Activated CD8-positive, alpha-beta T cell treated with anti-CD3 and anti-CD28 coated beads, Interleukin-2, amount 10 ng/mL, durations not matched to agents 7 days and 5 days (primary cell): ENCODE results near the gene PRPH2. TPM values are rescaled to one million over a fixed set of nuclear protein-coding genes. Genes with fewer than 3 reads are reported as not detected.

Experiments used
- ATAC-seq: fragments of 150-1000 bp; cut with Tn5 transposase; one replicate; pipeline ENCODE4 v1.10.0; 2021; ENCODE audit warnings: moderate library complexity
- CTCF ChIA-PET: fragments of 350-600 bp; sonication (Branson Sonifier 250); formaldehyde crosslinking; loops from one replicate; lab custom pipeline; 2021; ENCODE audit warnings: antibody characterized with exemption; lab: Charles Lee
- POLR2A ChIA-PET: fragments of 350-600 bp; sonication (Branson Sonifier 250); formaldehyde crosslinking; loops from one replicate; lab custom pipeline; 2021; ENCODE audit warnings: antibody characterized with exemption; lab: Charles Lee
- DNase-seq: peaks from one replicate; pipeline ENCODE4 v3.0.0-alpha.2; 2020
- H3K27ac Mint-ChIP-seq: one replicate; pipeline ENCODE4 v1.8.0; 2021; ENCODE audit warnings: mild to moderate bottlenecking, mixed read lengths
- H3K27me3 Mint-ChIP-seq: one replicate; pipeline ENCODE4 v1.8.0; 2021; ENCODE audit warnings: low read depth, mixed read lengths
- H3K36me3 Mint-ChIP-seq: one replicate; pipeline ENCODE4 v1.8.0; 2021; ENCODE audit warnings: low read depth, mixed read lengths
- H3K4me1 Mint-ChIP-seq: one replicate; pipeline ENCODE4 v1.8.0; 2021; ENCODE audit warnings: low read depth, mixed read lengths
- H3K4me3 Mint-ChIP-seq: one replicate; pipeline ENCODE4 v1.8.0; 2021; ENCODE audit warnings: mild to moderate bottlenecking, mixed read lengths
- H3K9me3 Mint-ChIP-seq: one replicate; pipeline ENCODE4 v1.8.0; 2022; ENCODE audit warnings: mixed read lengths; ENCODE audit not compliant: insufficient read depth
- total RNA-seq, 2 experiments: library from RNA; stranded (reverse); gene quantifications; one replicate each; pipeline ENCODE4 v1.2.3, GENCODE V29; 2021

Gene PRPH2
- total RNA-seq, 2 experiments from 2014 or later: not detected

DNA sequence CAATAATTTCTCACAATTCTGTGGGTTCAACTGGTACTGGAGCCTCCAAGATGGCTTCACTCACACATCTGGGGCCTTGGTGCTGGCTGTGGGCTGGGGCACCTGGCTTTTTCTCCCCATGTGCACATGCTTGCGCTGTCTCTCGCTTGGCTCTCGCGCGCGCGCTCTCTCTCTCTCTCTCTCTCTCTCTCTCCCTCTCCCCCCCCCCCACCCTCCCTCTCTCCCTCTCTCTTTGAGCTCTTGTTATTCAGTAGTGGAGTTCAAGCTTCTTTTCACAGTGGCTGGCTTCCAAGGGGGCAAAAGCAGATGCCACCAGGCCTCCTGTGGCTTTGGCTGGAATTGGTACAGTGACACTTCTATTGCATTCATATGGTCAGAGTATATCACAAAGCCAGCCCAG lies 34.3 kb upstream of the PRPH2 start:
- Mint-ChIP-seq H3K9me3 (no peaks in the 10 kb centered on the region), H3K4me3 (no peak overlapping the region), H3K27me3 (no peaks in the 10 kb centered on the region), H3K27ac (no peak overlapping the region), H3K4me1 (peaks cover 3% of the 10 kb centered on the region), H3K36me3 (peaks cover 8% of the 10 kb centered on the region)
- ATAC-seq (no peak), DNase-seq (no peak)
- ChIA-PET POLR2A (interaction anchor here (0.5 to 1.1 kb wide), 2 partner anchors 10 to 119 kb away, joined by 3 read pairs; no protein-coding TSS in a partner anchor), CTCF (no interaction called here)

- Mint-ChIP-seq H3K27ac (no peak overlapping the region), H3K4me3 (no peak overlapping the region), H3K27me3 (no peaks in the 10 kb centered on the region), H3K36me3 (peaks cover 13% of the 10 kb centered on the region), H3K9me3 (no peaks in the 10 kb centered on the region), H3K4me1 (peaks cover 3% of the 10 kb centered on the region)
- CTCF ChIA-PET: no interaction called here
- POLR2A ChIA-PET: interaction anchor here (1.1 kb wide), 1 partner anchor 8 kb away, joined by 5 read pairs; the partner anchor contains the start of gene TBCC
- no peak for ATAC-seq
- no peak for DNase-seq
These were observed 32.4 kb upstream of the PRPH2 start for GRCh38 chr6:42754759-42755158.

DNA sequence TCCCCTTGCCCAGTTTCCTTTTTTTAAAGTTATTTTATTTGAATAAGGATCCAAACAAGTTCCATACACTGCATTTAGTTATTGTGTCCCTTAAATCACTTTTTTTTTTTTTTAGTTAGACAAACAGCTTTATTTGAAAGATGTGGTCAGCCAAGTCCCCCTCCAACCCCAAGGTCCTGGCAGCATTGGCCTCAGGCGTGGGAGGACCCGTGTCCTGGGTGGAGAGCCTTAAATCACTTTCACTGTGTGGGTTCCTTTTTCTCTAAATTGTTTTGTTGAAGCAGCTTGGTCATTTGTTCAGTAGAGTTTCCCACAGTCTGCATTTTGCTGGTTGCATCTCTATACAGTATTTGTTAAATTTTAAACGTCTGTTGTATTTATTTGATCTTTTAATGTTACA lies 28.7 kb upstream of the PRPH2 start:
- no peak for DNase-seq
- H3K27ac Mint-ChIP-seq: no peak overlapping the region
- H3K27me3 Mint-ChIP-seq: no peaks in the 10 kb centered on the region
- POLR2A ChIA-PET: interaction anchor here (7.7 kb wide), 1 partner anchor 30 kb away, joined by 181 read pairs; the partner anchor contains the start of gene BICRAL
- peaks cover 17% of the 10 kb centered on the region for H3K4me1 Mint-ChIP-seq
- no peak for ATAC-seq
- H3K9me3 Mint-ChIP-seq: no peaks in the 10 kb centered on the region
- CTCF ChIA-PET: no interaction called here
- no peak overlapping the region for H3K4me3 Mint-ChIP-seq
- peaks cover 17% of the 10 kb centered on the region for H3K36me3 Mint-ChIP-seq

DNA sequence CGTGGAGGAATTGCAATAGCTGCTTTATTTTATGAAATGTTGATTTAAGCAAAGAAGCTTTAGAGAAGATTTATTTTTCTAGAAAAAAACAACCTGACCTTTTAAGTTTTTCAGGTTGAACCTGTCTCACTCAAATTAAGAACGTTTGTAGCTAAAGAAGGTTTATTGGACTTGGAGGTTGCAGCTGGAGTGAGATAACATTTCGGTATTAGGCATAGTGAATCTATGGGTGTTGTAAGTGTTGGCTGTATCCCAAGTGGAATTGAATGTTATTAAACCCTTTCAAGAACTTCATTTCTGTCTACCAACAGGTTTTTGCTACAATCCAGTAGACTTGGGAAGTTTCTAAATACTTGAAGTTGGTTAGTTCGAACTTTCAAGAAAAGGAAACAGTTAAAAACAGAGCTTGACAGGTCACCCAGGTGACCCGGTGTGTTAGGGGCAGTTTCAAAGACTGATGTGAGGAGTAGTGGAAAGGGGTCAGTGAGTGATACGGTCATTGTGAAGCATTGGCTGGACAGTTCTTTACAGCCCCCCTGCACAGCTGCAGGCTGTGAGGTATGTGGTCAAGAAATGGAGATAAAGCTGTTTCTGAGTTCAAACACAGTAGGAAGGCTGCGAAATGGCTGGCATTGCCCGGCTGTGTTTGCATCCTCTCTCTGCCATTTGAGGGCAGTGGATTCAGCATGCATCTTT lies 26.0 kb upstream of the PRPH2 start:
- Mint-ChIP-seq H3K4me1 (peaks cover 31% of the 10 kb centered on the region), H3K4me3 (peak overlapping the region; percentile 100), H3K9me3 (no peaks in the 10 kb centered on the region), H3K36me3 (peaks cover 29% of the 10 kb centered on the region), H3K27me3 (no peaks in the 10 kb centered on the region), H3K27ac (peak overlapping the region; percentile 100)
- ChIA-PET CTCF (interaction anchor here (0.7 to 5.4 kb wide), 10 partner anchors 13 to 132 kb away, joined by 3 to 32 read pairs (median 4); partner anchors contain the start of gene RPL7L1), POLR2A (interaction anchor here (4.0 to 7.7 kb wide), 3 partner anchors 23 to 132 kb away, joined by 48 to 181 read pairs (median 175); partner anchors contain the start of genes BICRAL and RPL7L1)
- DNase-seq (no peak), ATAC-seq (no peak)

- H3K4me3 Mint-ChIP-seq: peak overlapping the region; percentile 100
- ATAC-seq (peak; percentile 59), DNase-seq (peak; percentile 88)
- H3K4me1 Mint-ChIP-seq: peaks cover 35% of the 10 kb centered on the region
- H3K27me3 Mint-ChIP-seq: no peaks in the 10 kb centered on the region
- no peaks in the 10 kb centered on the region for H3K9me3 Mint-ChIP-seq
- CTCF ChIA-PET: interaction anchor here (0.7 to 5.4 kb wide), 8 partner anchors 12 to 184 kb away, joined by 3 to 32 read pairs (median 11); partner anchors contain the start of gene RPL7L1
- H3K27ac Mint-ChIP-seq: peak overlapping the region; percentile 100
- peaks cover 29% of the 10 kb centered on the region for H3K36me3 Mint-ChIP-seq
- POLR2A ChIA-PET: interaction anchor here (0.6 to 7.7 kb wide), 29 partner anchors 8 to 438 kb away, joined by 3 to 181 read pairs (median 4); partner anchors contain the start of genes BICRAL, CNPY3, CUL7 and RPL7L1
These were observed 24.3 kb upstream of the PRPH2 start for GRCh38 chr6:42746463-42747391.

DNA sequence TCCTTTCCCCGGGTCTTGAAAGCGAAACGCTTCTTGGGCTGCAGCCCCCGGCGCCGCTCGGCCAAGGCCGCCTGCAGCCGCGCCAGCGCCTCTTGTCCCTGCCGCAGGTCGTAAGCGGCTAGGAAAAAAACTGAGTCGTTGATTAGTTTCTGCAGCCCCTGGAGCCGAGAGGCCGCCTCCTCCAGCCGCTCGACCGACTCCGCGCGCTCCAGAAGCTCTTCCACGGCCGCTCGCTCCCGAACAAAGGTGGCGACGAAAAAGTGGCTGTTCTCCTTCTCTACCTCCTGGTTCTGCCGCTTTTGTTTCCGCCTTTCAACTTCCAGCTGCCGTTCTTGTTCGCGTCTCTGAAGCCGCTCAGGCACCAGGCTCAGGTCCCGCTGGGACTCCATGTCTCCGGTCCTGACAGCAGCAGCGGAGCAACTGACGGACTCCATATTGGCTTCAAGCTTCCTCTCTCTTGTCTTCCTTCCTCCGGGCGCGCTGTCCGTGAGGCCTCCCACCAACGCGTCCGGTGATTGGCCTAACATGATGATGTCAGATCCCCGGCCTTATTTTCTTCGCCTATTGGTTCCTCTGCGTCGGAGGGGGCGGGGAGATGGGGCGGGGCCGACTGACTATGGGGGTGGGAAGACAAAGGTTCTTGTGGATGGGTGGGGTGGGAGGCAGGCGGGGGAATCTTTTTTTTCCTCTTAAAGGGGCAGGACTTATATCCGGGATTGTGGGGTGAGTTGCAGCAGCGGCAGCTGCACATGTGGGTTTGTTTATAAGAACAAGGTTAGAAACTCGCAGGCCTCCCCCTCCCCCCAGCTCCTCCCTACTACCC lies 23.5 kb upstream of the PRPH2 start, which contains the start of gene TBCC:
Gene TBCC (minus strand): TSS at position 464 of the 823 bp plus-strand sequence. CDS start 30 bp downstream, at position 434.
- H3K27ac Mint-ChIP-seq: peak within 1 kb of the TSS; percentile 100
- H3K36me3 Mint-ChIP-seq: peaks cover 26% of the 10 kb centered on the region
- H3K9me3 Mint-ChIP-seq: no peaks in the 10 kb centered on the region
- POLR2A ChIA-PET: interaction anchor here (0.6 to 7.7 kb wide), 28 partner anchors 9 to 344 kb away, joined by 3 to 181 read pairs (median 4); partner anchors contain the start of genes BICRAL, CNPY3, CUL7 and RPL7L1
- DNase-seq (peak; percentile 97), ATAC-seq (peak; percentile 82)
- CTCF ChIA-PET: interaction anchor here (0.7 to 5.4 kb wide), 12 partner anchors 11 to 183 kb away, joined by 3 to 32 read pairs (median 4); partner anchors contain the start of gene RPL7L1
- H3K4me3 Mint-ChIP-seq: peak within 1 kb of the TSS; percentile 100
- H3K27me3 Mint-ChIP-seq: peaks cover under 1% of the 10 kb centered on the region
- peaks cover 35% of the 10 kb centered on the region for H3K4me1 Mint-ChIP-seq

DNA sequence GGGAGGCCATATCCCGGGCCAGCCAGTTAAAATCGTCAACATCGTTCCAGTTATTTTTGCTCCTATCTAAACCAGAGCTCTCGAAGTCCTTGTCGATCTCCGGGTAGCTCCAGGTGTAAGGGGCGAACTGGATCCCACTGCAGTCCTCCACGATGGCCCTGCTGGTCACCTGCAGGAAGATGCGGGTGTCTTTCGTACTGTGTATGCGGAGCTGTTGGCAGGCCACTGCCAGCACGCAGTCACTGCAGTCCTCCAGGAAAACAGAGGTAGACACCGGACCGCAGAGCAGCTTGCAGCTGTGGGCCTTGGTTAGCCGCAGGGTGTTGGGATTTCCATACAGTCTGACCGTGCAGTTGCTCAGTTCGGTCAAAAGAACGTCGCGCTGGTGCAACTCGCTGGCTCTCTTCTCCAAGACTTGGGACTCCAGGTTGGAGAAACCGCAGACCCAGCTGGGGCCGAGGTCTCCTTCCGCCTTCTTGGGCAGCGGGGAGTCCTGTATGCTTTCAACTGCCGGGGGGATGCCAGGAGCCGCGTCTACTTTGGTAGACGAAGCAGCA lies 22.8 kb upstream of the PRPH2 start:
- Mint-ChIP-seq H3K27me3 (peaks cover 2% of the 10 kb centered on the region), H3K4me3 (peak overlapping the region; percentile 100), H3K4me1 (peaks cover 35% of the 10 kb centered on the region), H3K27ac (peak overlapping the region; percentile 100), H3K9me3 (no peaks in the 10 kb centered on the region), H3K36me3 (peaks cover 24% of the 10 kb centered on the region)
- ChIA-PET POLR2A (interaction anchor here (0.9 to 7.7 kb wide), 18 partner anchors 9 to 189 kb away, joined by 3 to 181 read pairs (median 10); partner anchors contain the start of genes BICRAL, CNPY3, RPL7L1 and UBR2), CTCF (interaction anchor here (1.1 to 5.4 kb wide), 10 partner anchors 11 to 155 kb away, joined by 3 to 32 read pairs (median 6); partner anchors contain the start of gene RPL7L1)
- ATAC-seq: no peak
- peak; percentile 55 for DNase-seq

- no peak for ATAC-seq
- peaks cover 23% of the 10 kb centered on the region for H3K36me3 Mint-ChIP-seq
- POLR2A ChIA-PET: interaction anchor here (0.6 to 7.7 kb wide), 10 partner anchors 14 to 146 kb away, joined by 3 to 181 read pairs (median 18); partner anchors contain the start of genes BICRAL and RPL7L1
- H3K4me3 Mint-ChIP-seq: peak overlapping the region; percentile 100
- no peak for DNase-seq
- CTCF ChIA-PET: interaction anchor here (1.1 to 5.4 kb wide), 6 partner anchors 10 to 82 kb away, joined by 3 to 32 read pairs (median 11); no protein-coding TSS in a partner anchor
- peaks cover 2% of the 10 kb centered on the region for H3K27me3 Mint-ChIP-seq
- H3K9me3 Mint-ChIP-seq: no peaks in the 10 kb centered on the region
- H3K27ac Mint-ChIP-seq: no peak overlapping the region
- H3K4me1 Mint-ChIP-seq: peaks cover 35% of the 10 kb centered on the region
These were observed 22.0 kb upstream of the PRPH2 start for GRCh38 chr6:42744351-42744893.

GRCh38 chr6:42742116-42742894 lies 19.9 kb upstream of the PRPH2 start:
- no peak overlapping the region for H3K27ac Mint-ChIP-seq
- DNase-seq (no peak), ATAC-seq (no peak)
- no peaks in the 10 kb centered on the region for H3K9me3 Mint-ChIP-seq
- H3K27me3 Mint-ChIP-seq: peaks cover 13% of the 10 kb centered on the region
- H3K4me3 Mint-ChIP-seq: no peak overlapping the region
- ChIA-PET CTCF (interaction anchor here (1.1 to 4.9 kb wide), 6 partner anchors 11 to 139 kb away, joined by 3 to 24 read pairs (median 4); no protein-coding TSS in a partner anchor), POLR2A (interaction anchor here (0.6 to 7.6 kb wide), 3 partner anchors 30 to 137 kb away, joined by 3 to 175 read pairs (median 4); partner anchors contain the start of gene RPL7L1)
- peaks cover 18% of the 10 kb centered on the region for H3K4me1 Mint-ChIP-seq
- H3K36me3 Mint-ChIP-seq: peaks cover 16% of the 10 kb centered on the region
